ENCODE results near the gene PRSS16.

DNA sequence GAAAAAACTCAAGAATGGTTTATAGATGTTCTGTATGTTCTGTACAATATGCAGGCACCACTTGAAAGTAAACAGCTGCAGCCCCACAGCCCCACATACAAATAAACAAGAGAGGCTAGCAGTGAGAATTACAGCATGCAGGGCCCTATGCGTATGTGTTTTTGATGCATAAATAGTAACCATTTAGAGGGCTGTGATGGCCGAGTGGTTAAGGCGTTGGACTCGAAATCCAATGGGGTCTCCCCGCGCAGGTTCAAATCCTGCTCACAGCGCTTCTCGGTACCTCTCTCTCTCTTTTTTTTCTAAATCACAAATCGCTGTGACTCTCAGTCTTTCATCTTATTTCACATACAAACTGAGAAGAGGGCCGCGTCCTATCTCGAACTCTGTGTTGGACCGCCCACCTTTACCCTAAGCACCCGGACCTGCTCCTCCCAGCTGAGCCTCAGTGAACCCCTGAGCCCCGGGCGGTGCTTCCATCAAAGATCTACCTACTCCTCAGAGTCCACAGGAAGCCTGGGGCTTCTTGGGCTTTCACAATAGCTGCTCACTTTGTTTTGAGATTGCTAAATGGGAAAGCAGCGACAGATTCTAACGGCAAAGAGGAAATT lies 37.7 kb upstream of the PRSS16 start:
- TF ChIP-seq, protein P1, sequence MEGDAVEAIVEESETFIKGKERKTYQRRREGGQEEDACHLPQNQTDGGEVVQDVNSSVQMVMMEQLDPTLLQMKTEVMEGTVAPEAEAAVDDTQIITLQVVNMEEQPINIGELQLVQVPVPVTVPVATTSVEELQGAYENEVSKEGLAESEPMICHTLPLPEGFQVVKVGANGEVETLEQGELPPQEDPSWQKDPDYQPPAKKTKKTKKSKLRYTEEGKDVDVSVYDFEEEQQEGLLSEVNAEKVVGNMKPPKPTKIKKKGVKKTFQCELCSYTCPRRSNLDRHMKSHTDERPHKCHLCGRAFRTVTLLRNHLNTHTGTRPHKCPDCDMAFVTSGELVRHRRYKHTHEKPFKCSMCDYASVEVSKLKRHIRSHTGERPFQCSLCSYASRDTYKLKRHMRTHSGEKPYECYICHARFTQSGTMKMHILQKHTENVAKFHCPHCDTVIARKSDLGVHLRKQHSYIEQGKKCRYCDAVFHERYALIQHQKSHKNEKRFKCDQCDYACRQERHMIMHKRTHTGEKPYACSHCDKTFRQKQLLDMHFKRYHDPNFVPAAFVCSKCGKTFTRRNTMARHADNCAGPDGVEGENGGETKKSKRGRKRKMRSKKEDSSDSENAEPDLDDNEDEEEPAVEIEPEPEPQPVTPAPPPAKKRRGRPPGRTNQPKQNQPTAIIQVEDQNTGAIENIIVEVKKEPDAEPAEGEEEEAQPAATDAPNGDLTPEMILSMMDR (conservative IDR thresholded peaks at IDR 0.05; ENCODE audit: low read depth, low read length): no peak
- TF ChIP-seq EZH2 (IDR thresholded peaks at IDR 0.05; ENCODE audit: borderline replicate concordance, low read depth, low read length, poor library complexity, severe bottlenecking): no peak

Data from A673 (cell line).